Endometrial microvascular endothelial cells (primary cell): ENCODE measurements around the gene DPM2. TPM values are rescaled to one million over a fixed set of nuclear protein-coding genes. Genes with fewer than 3 reads are reported as not detected.

Experiments
- in situ Hi-C: cut with HindIII; loops from 2 replicates; pipeline ENCODE4 v1.10.0; 2017; ENCODE audit warnings: low sequenced_read_pairs, low pct_unique_long_range_greater_than_20kb; ENCODE audit errors: inconsistent ontology term
- total RNA-seq: library from RNA; depleted of rRNA; stranded (reverse); fragments of >200 nt; gene quantifications from one replicate; pipeline ENCODE4 v1.2.3, GENCODE V29; 2015; ENCODE audit errors: inconsistent ontology term

The DPM2 gene
- total RNA-seq, 1 donor from 2014 or later = 13.8 TPM

DNA sequence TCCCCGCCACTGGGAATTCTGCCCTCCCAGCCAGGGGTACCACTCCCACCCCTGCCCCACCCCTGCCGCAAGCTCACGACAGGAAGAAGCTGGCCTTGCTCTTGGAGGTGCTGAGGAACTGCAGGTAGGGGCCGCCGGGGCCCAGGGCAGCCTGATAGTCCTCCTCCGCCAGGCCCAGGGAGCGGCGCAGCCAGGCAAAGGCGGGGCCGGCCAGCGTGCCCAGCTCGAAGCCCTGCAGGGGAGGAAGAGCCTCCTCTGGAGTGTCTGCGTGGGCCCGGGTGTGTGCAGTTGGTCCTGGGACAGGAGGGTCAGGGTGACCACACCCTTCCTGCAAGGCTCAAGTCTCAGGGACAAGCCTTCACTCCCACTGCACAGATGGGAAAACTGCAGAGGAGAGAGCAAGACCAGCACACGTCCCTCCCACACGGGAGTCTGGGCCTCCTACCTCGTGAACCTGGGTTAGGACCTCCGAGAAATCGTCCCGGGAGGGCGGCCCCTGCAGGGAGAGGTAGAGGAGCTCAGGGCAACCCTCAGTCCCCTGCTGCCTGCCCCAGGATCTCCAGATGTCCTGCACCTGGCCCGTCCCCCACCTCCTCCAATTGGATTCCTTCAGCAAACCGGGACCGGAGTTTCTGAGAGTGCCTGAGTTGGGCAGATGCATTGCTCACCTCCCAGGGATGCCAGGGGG lies 9.5 kb downstream of the DPM2 start:
- in situ Hi-C loops = loop anchor here (25.0 kb wide), 1 partner anchor 166 kb away; no protein-coding TSS in a partner anchor

DNA sequence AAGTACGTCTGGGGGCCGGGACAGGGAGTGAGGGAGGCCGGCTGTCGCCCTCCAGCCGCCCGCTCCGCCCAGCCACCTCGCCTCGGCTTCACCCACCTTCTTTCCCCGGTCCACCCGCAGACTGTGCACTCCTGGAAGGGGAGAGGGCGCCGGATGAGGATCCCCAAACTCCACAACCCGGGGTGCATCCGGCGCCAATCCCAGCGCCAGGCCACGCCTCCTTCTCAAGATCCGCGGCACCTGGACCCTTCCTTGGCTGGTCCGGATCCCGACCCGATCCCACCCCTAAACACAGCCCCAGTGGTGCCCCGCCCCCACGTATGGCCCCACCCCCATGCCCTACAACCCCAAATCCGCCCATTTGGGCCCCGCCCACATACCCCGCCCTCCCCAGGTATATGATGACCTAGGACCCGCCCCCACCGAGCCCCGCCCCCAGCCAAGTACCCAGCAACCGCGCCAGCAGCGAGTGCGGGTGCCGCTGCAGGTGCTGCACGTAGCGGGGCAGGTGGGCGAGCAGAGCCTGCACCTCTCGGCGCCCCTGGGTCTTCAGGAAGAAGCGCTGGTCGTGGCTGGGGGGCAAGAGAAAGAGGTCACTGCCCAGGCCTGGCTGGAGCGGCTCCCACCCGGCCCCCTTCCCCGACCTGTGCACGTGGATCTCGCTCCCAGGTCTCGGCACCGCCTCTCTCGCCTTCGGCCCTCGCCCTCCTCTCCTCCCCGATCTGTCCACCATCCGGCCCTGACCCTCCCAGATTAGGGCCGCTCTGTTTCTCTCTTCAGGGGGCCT lies 10.3 kb downstream of the DPM2 start:
- in situ Hi-C loops = loop anchor here (25.0 kb wide), 1 partner anchor 165 kb away; no protein-coding TSS in a partner anchor

GRCh38 chr9:127926906-127927200 lies 10.8 kb downstream of the DPM2 start:
- in situ Hi-C loops = loop anchor here (25.0 kb wide), 1 partner anchor 165 kb away; no protein-coding TSS in a partner anchor

- in situ Hi-C loops = loop anchor here (25.0 kb wide), 1 partner anchor 164 kb away; no protein-coding TSS in a partner anchor
Observed at GRCh38 chr9:127925959-127926905, 11.4 kb downstream of the DPM2 start.

- in situ Hi-C loops = loop anchor here (25.0 kb wide), 1 partner anchor 163 kb away; no protein-coding TSS in a partner anchor
Observed at GRCh38 chr9:127924736-127925444, 12.8 kb downstream of the DPM2 start.

DNA sequence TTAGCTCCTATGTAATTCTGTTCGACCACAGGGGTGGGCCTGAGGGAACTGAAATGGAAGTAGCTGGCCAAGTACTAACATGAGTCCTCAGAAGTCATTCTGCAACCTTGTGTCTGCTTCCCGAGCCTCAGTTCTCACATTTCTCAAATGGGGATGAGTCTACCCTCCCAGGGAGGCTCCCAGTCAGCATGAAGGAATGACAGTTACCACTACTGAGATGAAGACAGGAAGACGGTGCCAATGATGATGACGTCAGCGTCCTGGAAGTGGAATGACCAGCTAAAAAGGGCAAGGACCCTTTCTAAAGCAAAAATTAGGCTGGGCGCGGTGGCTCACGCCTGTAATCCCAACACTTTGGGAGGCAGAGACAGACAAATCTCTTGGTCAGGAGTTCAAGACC lies 13.9 kb downstream of the DPM2 start:
- in situ Hi-C loops = no loop called here

DNA sequence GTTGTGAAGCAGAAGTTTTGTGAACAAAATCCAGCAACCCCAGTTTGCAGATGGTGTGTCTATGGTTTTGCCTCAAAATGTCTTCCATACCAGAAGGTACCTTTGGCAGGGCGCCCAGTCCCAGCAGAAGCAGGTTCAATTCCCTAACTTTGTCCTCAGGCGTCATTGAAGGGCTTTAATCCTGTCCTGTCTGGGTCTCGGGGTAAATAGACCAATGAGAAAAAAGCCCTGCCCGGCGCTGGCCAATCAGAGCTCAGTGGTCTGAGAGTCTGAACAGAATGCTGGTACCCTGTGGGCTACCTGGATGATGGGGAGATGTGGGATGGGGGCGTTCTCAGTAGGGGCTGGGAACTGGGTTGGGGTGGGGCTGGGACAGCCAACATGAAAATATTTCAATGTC lies 14.6 kb downstream of the DPM2 start:
- in situ Hi-C loops = no loop called here

DNA sequence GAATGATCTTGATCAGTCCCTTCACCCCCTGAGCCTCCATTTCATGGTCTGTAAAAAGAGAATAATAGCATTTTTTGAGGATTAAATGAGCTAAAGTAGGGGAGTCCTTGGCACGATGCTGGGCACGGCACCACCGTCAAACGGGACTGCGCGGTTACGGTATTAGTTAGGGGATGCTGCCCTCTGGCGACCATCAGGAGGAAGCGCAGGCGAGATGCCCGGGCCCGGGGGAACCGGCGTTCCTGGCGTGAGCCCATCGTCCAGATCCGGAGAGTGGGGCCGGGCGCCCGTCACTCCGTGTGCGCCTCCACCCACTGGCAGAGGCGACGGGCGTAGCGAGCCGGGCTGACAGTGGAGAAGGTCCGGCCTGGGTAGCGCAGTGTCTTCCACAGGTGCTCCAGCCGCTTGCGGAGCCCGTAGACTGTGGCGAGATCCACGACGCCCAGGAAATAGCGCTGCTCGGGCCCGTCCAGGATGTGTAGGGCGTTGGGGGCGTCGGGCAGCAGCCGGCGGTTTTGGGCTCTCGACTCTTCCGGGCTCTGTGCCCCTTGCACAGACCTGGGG lies 16.0 kb downstream of the DPM2 start:
- in situ Hi-C loops = no loop called here

DNA sequence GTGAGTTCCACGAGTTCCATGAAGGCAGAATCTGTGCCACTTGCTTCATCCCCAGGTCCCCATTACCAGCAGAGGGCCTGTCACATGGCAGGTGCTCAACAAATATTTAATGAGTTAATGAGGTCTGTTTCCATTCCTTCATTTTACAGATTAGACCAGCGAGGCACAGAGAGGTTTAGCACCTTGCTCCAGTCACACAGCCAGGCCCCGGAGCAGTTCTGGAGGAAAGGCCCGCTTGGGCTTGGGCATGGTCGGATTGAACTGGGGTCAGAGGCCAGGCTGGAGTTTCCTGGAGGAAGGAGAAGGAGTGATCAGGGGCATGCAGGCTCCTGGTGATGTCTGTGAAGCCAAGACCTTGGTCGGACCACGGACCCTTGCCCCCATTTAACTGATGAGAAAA lies 16.9 kb downstream of the DPM2 start:
- in situ Hi-C loops = no loop called here

- in situ Hi-C loops = no loop called here
Observed at GRCh38 chr9:127919253-127919815, 18.3 kb downstream of the DPM2 start.

DNA sequence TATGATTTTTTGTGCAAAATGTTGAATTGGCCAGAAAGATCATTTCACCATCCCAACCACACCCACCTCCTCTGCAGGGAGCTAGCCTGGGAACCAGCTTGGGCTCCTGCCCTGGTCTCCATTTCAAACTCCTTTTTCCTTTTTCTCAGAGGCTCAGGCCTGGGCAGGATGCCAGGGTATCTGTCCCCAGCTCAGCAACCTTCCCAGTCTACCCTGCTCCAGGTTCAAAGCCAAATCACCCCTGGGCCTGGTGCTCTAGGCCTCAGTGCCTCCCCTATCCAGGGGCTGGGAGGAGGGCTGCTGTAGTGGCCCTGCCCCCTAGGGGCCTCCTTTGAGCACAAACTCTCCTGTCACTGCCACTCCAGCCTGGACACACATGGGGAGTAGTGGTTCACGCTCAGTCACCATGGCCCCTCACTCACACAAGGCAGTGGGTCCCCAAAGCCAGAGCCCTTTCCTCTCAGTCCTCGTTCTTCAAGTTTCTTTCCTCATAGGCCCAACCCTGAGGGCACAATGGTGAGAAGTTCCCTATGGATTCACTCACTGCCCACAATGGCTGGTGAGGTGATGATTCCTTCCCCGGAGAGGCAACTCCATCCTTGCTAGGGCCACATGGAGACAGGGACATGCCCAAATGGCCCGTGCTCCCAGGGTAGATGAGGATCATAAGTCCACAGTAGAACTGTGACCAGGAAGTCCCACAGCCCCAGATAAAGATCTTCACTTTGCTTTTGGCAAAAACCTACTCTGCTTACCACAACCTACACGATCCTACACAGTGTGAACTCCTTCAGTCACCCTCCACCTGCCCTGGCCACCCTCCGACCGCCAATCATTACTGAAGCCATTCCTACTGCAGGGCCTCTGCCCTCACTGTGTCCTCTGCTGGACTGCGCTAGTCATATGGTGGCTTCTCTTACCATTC lies 19.2 kb downstream of the DPM2 start:
- in situ Hi-C loops = no loop called here

DNA sequence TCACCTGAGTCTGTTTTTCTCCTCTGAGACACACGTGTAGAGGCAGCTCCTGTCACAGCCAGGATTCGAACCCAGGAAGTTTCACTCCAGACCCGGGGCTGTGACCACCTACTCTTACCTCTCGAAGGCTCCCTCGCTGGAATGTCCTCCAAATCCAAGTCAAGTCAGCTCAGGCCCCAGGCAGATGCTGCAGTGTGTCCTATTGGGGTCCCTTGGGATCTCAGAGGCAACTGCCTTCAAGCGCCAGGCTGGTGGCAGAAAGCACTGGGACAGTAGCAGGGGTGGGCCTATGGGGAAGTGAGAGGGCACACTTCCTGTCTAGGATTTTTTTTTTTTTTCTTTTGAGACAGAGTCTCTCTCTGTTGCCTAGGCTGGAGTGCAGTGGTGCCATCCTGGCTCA lies 20.1 kb downstream of the DPM2 start:
- in situ Hi-C loops = no loop called here

GRCh38 chr9:127916720-127917581 lies 20.7 kb downstream of the DPM2 start, which contains the start of gene ST6GALNAC4:
TSS of gene ST6GALNAC4 (minus strand) at chr9:127917041. CDS start at chr9:127916419, 622 bp downstream.
- in situ Hi-C loops = no loop called here

DNA sequence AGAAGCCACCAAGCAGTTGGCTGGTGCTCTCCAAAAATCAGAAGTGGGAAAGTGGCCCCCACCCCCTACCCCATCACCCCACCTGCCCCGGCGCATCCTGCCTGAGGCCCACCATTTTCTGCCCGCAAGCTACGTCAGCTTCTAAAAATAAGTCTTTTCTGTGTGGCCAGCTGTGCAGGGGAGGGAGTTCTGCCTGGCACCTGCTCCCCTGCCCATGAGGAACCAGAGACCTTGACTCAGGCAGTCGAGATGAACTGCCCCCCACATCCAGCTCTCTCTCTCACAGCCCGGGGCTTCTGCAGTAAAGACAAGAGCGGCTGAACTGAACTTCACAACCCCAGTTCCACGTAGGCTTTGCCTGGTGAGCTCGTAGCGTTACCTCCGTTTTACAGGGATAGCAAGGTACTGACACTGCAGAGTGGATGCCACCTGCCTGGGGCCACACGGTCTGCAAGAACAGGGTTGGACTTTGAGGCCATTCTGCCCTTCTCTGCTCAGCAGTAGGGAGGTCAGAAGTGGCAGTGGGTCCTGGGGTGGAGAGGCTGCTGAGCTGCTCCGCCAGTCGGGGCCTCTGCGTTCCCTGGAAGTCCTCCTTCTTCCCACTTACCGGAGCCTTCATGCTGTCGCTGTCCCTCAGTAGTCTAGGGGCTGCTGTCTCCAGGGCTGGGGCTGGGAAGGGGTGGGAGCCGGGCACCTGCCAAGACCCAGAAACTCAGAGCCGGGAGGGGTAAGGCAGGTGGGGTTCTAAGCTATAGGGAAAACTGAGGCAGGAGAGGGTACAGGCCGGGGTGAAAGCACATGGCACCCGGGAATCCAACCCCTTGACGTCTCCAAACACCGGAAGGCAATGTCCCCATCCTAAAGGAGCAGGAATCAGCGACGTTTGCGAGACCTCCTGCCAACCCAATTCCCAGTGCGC lies 21.6 kb downstream of the DPM2 start:
- in situ Hi-C loops = no loop called here

- in situ Hi-C loops = no loop called here
Observed at GRCh38 chr9:127915325-127915752, 22.3 kb downstream of the DPM2 start.
